Measurements from ENCODE around the gene HID1.

The HID1 gene

GRCh38 chr17:74998783-74999182, 26.2 kb upstream of the HID1 start:
- no peak for FAIRE-seq
- TF ChIP-seq CTCF (IDR thresholded peaks at IDR 0.05; ENCODE audit: insufficient read depth, missing control alignments) = no peak
- no peak for DNase-seq (ENCODE audit: insufficient read length, low spot score)

- no peak for TF ChIP-seq CTCF (IDR thresholded peaks at IDR 0.05; ENCODE audit: insufficient read depth, missing control alignments)
- no peak for DNase-seq (ENCODE audit: insufficient read length, low spot score)
- no peak for FAIRE-seq
These were observed 23.3 kb upstream of the HID1 start for GRCh38 chr17:74995847-74996246.

GRCh38 chr17:74994440-74994839, 21.9 kb upstream of the HID1 start:
- no peak for TF ChIP-seq CTCF (IDR thresholded peaks at IDR 0.05; ENCODE audit: insufficient read depth, missing control alignments)
- FAIRE-seq (no peak), DNase-seq (ENCODE audit: insufficient read length, low spot score) (no peak)

GRCh38 chr17:74992223-74992622, 19.7 kb upstream of the HID1 start:
- no peak for FAIRE-seq
- TF ChIP-seq CTCF (IDR thresholded peaks at IDR 0.05; ENCODE audit: insufficient read depth, missing control alignments) = no peak
- no peak for DNase-seq (ENCODE audit: insufficient read length, low spot score)

GRCh38 chr17:74990581-74991105, 18.1 kb upstream of the HID1 start:
- no peak for TF ChIP-seq CTCF (IDR thresholded peaks at IDR 0.05; ENCODE audit: insufficient read depth, missing control alignments)
- DNase-seq (ENCODE audit: insufficient read length, low spot score) = no peak
- FAIRE-seq = no peak

GRCh38 chr17:74987909-74988711, 15.6 kb upstream of the HID1 start:
- DNase-seq (ENCODE audit: insufficient read length, low spot score) (no peak), FAIRE-seq (no peak)
- no peak for TF ChIP-seq CTCF (IDR thresholded peaks at IDR 0.05; ENCODE audit: insufficient read depth, missing control alignments)

GRCh38 chr17:74987418-74987908, 14.9 kb upstream of the HID1 start, which contains the start of gene CDR2L:
CDR2L (plus strand) TSS chr17:74987632; CDS start chr17:74988044, 412 bp downstream.
- DNase-seq (ENCODE audit: insufficient read length, low spot score) (peak; percentile 83), FAIRE-seq (no peak)
- peak; percentile 5 for TF ChIP-seq CTCF (IDR thresholded peaks at IDR 0.05; ENCODE audit: insufficient read depth, missing control alignments)

Measured in D721Med (cell line).